ENCODE data around the gene MAD1L1.
"Not testable (repeated sequence)": the region's sequence is repeated elsewhere in the genome, so short reads cannot be mapped to it uniquely, and the experiment has no call there.

GRCh38 chr7:1976521-1976920, 256.2 kb downstream of the MAD1L1 start:
- TF ChIP-seq EZH2 (IDR thresholded peaks at IDR 0.05; ENCODE audit: low read length, missing control alignments); CTCF (conservative IDR thresholded peaks at IDR 0.05 in 1 of 2, IDR thresholded peaks at IDR 0.05 in 1 of 2; ENCODE audit: low read depth in 1 of 2, low read length in 2 of 2): not testable (repeated sequence)

Measured in fibroblast of lung (primary cell).